Aorta (tissue), 5 donors: ENCODE results near the gene LRRC37B. TPM values are rescaled to one million over a fixed set of nuclear protein-coding genes. Genes with fewer than 3 reads are reported as not detected.
"Not testable (repeated sequence)": the region's sequence is repeated elsewhere in the genome, so short reads cannot be mapped to it uniquely, and the experiment has no call there.

Experiments
- ATAC-seq: fragments of 200-7000 bp; cut with Tn5 transposase; one replicate; pipeline ENCODE4 v1.9.1; 2022; ENCODE audit warnings: moderate library complexity; ENCODE audit not compliant: low FRiP score
- DNase-seq, 2 donors: peaks; one replicate each; pipeline ENCODE4 v3.0.0-alpha.2; 2020
- H3K27ac ChIP-seq, 2 donors: one replicate each; pipeline ENCODE4 v1.5.1; 2013; ENCODE audit warnings: low read length in 2 of 2, mild to moderate bottlenecking in 2 of 2, moderate library complexity in 2 of 2, control low read depth in 1 of 2, inconsistent platforms in 1 of 2, low read depth in 1 of 2
- H3K27me3 ChIP-seq, 2 donors: one replicate each; pipeline ENCODE4 v1.6.1; 2013; ENCODE audit warnings: control low read depth in 1 of 2, low read length in 1 of 2, mild to moderate bottlenecking in 1 of 2, moderate library complexity in 1 of 2; ENCODE audit not compliant: insufficient read depth in 2 of 2, control insufficient read depth in 1 of 2
- H3K36me3 ChIP-seq, 2 donors: one replicate each; pipeline ENCODE4 v1.6.1; 2013; ENCODE audit warnings: control low read depth in 1 of 2, low read length in 1 of 2, mild to moderate bottlenecking in 1 of 2; ENCODE audit not compliant: insufficient read depth in 2 of 2, control insufficient read depth in 1 of 2
- H3K4me1 ChIP-seq, 2 donors: one replicate each; pipeline ENCODE4 v1.6.1; 2013; ENCODE audit warnings: low read length in 2 of 2, control low read depth in 1 of 2, mild to moderate bottlenecking in 1 of 2, moderate library complexity in 1 of 2; ENCODE audit not compliant: insufficient read depth in 2 of 2, control insufficient read depth in 1 of 2
- H3K4me3 ChIP-seq, 2 donors: one replicate each; pipeline ENCODE4 v1.5.1; 2013; ENCODE audit warnings: low read length in 2 of 2, control low read depth in 1 of 2, mild to moderate bottlenecking in 1 of 2
- H3K9me3 ChIP-seq: one replicate; pipeline ENCODE4 v1.6.1; 2013; ENCODE audit warnings: mild to moderate bottlenecking, low read length; ENCODE audit not compliant: control insufficient read depth
- WGBS, 2 donors: extraction: QIAGEN DNeasy Blood & Tissue Kit; methylation state at CpG; one replicate each; pipeline ENCODE4 v1.1.7; 2013; 5-methylcytosine and 5-hydroxymethylcytosine counted together
- intact Hi-C, 2 donors: fragments of 100-400 bp; cut with DNase I; formaldehyde crosslinking; loops; one replicate each; pipeline versions ENCODE4 v1.14.2 to v1.15.0; 2022
- polyA plus RNA-seq, 2 donors: library from polyadenylated mRNA; stranded (reverse); fragments of 200-250 nt; gene quantifications; one replicate each; pipeline ENCODE4 v1.2.3, GENCODE V29; 2013
- total RNA-seq, 2 donors: library from RNA; stranded (reverse); fragmentation: NEBNext Ultra II Directional; extraction: Animal tissue kit (Norgen Biotek cat#: 25700); gene quantifications; one replicate each; pipeline ENCODE4 v1.2.1, GENCODE V29; 2021
- donor health status: healthy with polysubstance abuse.
- donor health status: Bipolar disorder and iron deficiency.
- donor health status: DM: no; HTN: no; CAD: no.
- donor health status: DM: no; HTN: no; CAD: no.
- donor health status: DM: yes; HTN: yes; CAD: no.

LRRC37B gene
- total and polyA plus RNA-seq, 4 donors = 5.6 to 30.2 (median 14.5) TPM

DNA sequence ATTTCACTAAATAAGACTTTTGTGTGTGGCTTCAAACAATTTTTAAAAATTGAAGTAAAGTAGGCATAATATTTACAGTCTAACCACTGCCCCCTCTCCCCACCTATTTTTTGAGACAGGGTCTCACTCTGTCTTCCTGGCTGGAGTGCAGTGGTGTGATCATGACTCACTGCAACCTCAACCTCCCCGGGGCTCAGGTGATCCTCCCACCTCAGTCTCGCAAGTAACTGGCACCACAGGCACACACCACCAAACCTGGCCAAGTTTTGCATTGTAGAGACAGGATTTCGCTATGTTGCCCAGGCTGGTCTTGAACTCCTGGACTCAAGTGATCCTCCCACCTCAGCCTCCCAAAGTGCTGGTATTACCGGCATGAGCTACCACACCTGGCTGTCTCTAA, 47.8 kb downstream of the LRRC37B start:
- H3K4me1 ChIP-seq, DNase-seq, H3K36me3 ChIP-seq, intact Hi-C loops, H3K27ac ChIP-seq, H3K4me3 ChIP-seq, ATAC-seq, H3K9me3 ChIP-seq, H3K27me3 ChIP-seq: not testable (repeated sequence)
- WGBS, 2 donors = 91 to 94% methylated on average over 3 of the region's 4 CpGs

DNA sequence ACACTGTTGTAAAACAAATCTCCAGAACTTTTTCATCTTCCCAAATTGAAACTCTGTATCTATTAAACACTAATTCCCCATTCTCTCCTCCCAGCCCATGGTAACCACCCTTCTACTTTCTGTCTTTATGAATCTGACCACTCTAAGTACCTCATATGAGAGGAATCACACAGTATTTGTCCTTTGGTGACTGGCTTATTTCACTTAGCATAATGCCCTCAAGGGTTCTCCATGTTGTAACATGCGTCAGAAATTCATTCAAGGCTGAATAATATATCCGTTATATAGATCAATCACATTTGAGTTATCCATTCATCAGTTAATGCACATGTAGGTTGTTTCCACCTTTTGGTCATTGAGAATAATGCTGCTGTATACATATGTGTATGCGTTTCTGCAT, 48.2 kb downstream of the LRRC37B start:
- H3K27me3 ChIP-seq, H3K36me3 ChIP-seq, intact Hi-C loops, H3K9me3 ChIP-seq, ATAC-seq, H3K4me1 ChIP-seq, H3K27ac ChIP-seq, DNase-seq, H3K4me3 ChIP-seq: not testable (repeated sequence)
- WGBS, 2 donors = 82 to 85% methylated on average over 2 of the region's 3 CpGs

DNA sequence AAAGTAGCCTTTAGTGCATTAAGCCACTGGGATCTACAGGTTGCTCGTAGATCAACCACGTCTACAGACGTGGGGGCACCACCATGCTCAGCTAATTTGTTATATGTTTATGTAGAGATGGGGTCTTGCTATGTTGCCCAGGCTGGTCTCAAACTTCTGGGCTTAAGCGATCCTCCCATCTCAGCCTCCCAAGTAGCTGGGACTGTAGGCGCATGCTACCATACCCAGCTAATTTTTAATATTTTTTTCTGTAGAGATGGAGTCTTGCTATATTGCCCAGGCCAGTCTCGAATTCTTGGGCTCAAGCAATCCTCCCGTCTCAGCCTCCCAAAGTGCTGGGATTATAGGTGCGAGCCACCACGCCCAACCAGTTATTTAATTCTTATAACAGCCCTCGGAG, 49.3 kb downstream of the LRRC37B start:
- ATAC-seq, H3K4me3 ChIP-seq, H3K4me1 ChIP-seq, H3K36me3 ChIP-seq, H3K9me3 ChIP-seq, intact Hi-C loops, H3K27me3 ChIP-seq, DNase-seq, H3K27ac ChIP-seq: not testable (repeated sequence)
- WGBS, 2 donors = 96 to 97% methylated on average over 7 of the region's 10 CpGs

DNA sequence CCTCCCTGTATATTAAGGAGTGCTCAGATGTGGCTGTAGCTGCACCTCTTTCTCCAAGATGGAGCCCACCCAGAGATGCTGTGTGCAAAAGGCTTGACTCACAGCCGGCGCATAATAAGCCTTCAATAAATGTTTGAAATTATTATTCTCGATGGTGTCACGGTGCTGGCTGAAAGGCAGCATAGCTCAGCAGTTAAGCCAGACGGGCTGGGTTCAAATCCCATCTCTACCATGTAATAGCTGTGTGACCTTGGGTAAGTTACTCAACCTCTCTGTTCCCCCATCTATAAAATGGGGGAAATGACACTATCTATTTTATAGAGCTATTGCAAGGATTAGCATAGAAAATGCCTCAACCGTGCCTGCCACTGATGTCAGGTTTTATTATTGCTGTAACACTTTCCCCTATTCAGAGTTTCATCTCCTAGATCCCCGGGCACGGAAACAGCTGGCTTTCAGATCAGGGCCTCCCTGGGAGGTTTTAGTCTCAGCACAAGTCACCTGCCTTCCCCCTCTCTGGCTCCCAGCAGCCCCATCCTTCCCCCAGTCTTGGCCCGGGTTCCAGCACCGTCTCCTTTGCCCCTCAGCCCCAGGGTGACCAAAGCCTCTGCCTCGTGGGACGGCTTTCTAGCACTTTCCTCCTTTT, 50.4 kb downstream of the LRRC37B start:
- intact Hi-C loops, H3K27ac ChIP-seq, DNase-seq, ATAC-seq, H3K36me3 ChIP-seq, H3K27me3 ChIP-seq, H3K9me3 ChIP-seq, H3K4me3 ChIP-seq, H3K4me1 ChIP-seq: not testable (repeated sequence)
- WGBS, 2 donors = 69 to 73% methylated on average over 11 of the region's 12 CpGs

DNA sequence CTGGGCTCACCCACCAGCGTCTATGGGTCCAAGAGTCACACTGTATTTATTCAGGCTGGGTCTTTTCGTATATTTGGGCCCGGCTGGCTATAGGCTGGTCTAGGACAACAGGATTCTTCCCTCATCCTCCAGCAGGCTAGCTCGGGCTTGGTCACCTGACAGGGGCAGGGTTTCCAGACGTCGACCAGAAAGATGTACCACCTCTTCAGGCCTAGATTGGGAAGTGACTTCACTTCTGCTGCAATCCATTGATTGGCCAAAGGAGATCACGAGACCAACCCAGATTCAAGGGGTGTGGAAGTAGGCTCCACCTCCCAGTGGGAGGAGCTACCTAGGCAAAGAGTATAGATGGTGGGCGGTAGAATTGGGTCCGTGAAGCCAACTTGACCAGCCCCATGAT, 53.5 kb downstream of the LRRC37B start:
- H3K27ac ChIP-seq, H3K4me3 ChIP-seq, DNase-seq, intact Hi-C loops, H3K9me3 ChIP-seq, H3K27me3 ChIP-seq, H3K36me3 ChIP-seq, H3K4me1 ChIP-seq, ATAC-seq: not testable (repeated sequence)
- 44 to 48% methylated on average over 3 to 4 of the region's 9 CpGs for WGBS, 2 donors

DNA sequence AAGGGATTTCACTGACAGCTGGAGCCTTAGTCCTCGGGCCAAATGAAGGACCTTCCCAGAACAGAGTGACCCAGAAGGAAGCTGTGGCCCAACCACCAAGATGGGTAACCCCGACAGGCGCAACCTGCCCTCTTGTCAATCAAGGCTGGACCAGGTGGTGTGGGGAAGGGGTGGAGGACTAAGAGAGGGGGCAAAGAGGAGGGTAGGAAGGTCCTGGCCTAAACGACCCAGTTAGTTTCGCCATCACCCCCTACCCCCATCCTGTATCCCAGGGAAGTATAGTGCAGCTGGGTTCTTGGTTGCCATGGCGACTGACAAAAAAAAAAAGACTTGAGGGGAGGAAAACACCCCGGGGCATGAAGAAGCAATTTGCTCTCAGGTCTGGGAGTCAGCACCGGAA, 54.7 kb downstream of the LRRC37B start:
- ATAC-seq, H3K27me3 ChIP-seq, H3K27ac ChIP-seq, H3K4me1 ChIP-seq, H3K4me3 ChIP-seq, intact Hi-C loops, H3K9me3 ChIP-seq, H3K36me3 ChIP-seq, DNase-seq: not testable (repeated sequence)
- WGBS, 2 donors = 71 to 73% methylated on average over 7 to 8 of the region's 8 CpGs

DNA sequence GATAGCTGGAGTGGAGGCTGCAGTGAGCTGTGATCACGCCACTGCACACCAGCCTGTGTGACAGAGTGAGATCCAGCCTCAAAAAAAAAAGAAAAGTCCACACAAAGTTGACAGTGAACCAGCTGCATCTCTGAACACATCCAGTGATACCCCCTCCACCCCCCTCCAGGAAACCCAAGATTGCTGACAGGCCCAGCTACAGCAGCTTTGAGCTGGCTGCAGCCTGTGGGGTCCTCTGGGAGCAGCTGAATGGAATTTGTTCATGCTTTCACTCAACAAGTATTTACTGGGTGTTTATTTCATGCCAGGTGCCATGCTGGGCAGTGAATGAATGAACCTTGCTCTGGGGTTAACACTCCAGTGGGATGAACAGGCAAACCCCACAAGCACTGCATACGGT, 56.9 kb downstream of the LRRC37B start:
- H3K4me3 ChIP-seq, intact Hi-C loops, H3K4me1 ChIP-seq, H3K27me3 ChIP-seq, H3K36me3 ChIP-seq, H3K27ac ChIP-seq, H3K9me3 ChIP-seq, DNase-seq, ATAC-seq: not testable (repeated sequence)
- 82 to 87% methylated on average over 1 to 2 of the region's 2 CpGs for WGBS, 2 donors

DNA sequence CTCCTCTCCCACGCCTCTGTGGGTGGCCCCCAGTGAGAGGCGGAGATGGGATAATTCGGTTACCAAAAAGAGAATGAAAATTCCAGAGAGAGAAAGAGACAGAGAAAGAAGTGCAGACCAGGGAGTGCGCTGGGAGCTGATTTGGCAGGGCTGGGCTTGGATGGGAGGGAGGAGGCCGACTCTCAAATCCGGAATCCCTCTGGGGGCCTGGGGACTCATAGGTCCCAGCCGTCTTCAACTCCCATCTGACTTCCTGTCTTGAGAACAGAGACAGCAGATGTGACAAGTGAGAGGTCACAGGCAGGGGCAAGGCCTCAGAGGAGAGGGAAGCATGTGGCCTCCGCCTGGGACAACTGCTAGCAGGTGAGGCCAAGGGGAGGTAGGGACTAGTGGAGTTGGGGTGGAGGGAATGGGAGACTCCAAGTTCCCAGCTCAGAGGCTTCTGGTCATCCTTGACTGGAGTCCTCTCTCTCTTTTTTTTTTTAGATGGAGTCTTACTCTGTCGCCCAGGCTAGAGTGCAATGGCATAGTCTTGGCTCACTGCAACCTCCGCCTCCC, 59.0 kb downstream of the LRRC37B start:
- H3K27me3 ChIP-seq, H3K4me1 ChIP-seq, H3K27ac ChIP-seq, DNase-seq, H3K9me3 ChIP-seq, H3K4me3 ChIP-seq, H3K36me3 ChIP-seq, ATAC-seq, intact Hi-C loops: not testable (repeated sequence)
- 66 to 73% methylated on average over 6 to 8 of the region's 10 CpGs for WGBS, 2 donors

DNA sequence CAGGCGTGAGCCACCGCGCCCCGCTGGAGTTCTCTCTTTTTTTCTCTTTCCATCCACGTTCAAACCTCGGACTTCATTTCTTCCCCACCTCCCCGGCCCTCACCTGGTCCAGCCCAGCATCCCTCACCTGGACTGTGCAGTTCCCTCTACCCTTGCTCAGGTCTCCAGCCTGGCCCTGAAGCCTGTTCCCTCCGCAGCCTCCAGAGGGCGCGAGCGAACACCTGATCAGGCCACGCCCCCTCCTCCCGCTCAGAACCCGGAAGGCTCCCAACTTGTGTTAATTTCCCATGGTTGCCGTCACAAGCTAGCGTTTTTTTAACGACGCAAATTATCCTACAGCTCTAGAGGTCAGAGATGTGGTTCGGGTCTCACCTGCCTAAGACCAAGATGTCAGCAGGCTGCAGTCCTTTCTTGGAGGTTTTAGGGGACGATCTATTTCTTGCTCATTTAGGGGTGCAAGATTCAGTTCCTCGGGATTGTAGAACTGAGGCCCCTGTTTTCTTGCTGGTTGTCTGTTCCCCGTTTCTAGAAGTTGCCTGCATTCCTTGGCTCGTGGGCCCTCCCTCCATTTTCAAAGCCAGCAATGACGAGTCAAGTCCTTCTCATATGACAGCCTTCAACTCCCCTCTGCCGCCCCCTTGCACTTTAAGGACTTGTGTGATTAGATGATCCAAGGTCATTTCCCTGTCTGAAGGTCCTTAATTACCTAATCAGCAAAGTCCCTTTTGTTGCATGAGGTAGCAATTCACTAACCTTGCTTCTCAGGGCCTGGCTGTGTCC, 59.9 kb downstream of the LRRC37B start:
- H3K27ac ChIP-seq, H3K4me3 ChIP-seq, H3K9me3 ChIP-seq, H3K36me3 ChIP-seq, intact Hi-C loops, H3K4me1 ChIP-seq, H3K27me3 ChIP-seq: not testable (repeated sequence)
- DNase-seq = peak in 1 of 2 donors; percentile 81
- ATAC-seq = peak; percentile 82
- 36 to 49% methylated on average over 17 to 25 of the region's 25 CpGs for WGBS, 2 donors
